H1 (cell line): Measurements from ENCODE around the gene OGFR. TPM values are rescaled to one million over a fixed set of nuclear protein-coding genes. Genes with fewer than 3 reads are reported as not detected.

Source experiments
- CHD7 ChIP-seq: fragments of 300-600 bp; sonication (generic); IDR thresholded peaks from 2 replicates; pipeline ENCODE4 v1.7.1; 2012; ENCODE audit warnings: low read length, moderate library complexity, mild to moderate bottlenecking, inconsistent platforms; ENCODE audit not compliant: insufficient replicate concordance
- EP300 ChIP-seq, 2 experiments: IDR thresholded peaks; 1 replicate in 1 of 2; 2 replicates in 1 of 2; pipeline ENCODE4 v1.6.1; 2011 to 2012; ENCODE audit warnings: low read depth in 2 of 2, low read length in 2 of 2, mild to moderate bottlenecking in 2 of 2, borderline replicate concordance in 1 of 2, inconsistent platforms in 1 of 2, moderate library complexity in 1 of 2
- FOSL1 ChIP-seq: IDR thresholded peaks from 2 replicates; pipeline ENCODE4 v1.6.1; 2011; ENCODE audit warnings: mild to moderate bottlenecking, low read depth, low read length, moderate library complexity; ENCODE audit not compliant: insufficient read depth
- HDAC6 ChIP-seq: IDR thresholded peaks from one replicate; pipeline ENCODE4 v1.7.1; 2012; ENCODE audit warnings: low read depth, mild to moderate bottlenecking, inconsistent platforms, low read length, moderate library complexity
- JUND ChIP-seq: IDR thresholded peaks from 2 replicates; pipeline ENCODE4 v1.6.1; 2011; ENCODE audit warnings: mild to moderate bottlenecking, improper control_type of control experiment, low read length
- KDM4A ChIP-seq: IDR thresholded peaks from one replicate; pipeline ENCODE4 v1.7.1; 2012; ENCODE audit warnings: low read depth, mild to moderate bottlenecking, moderate library complexity, low read length, inconsistent platforms; ENCODE audit not compliant: severe bottlenecking
- KDM5A ChIP-seq: fragments of 200-600 bp; IDR thresholded peaks from 2 replicates; pipeline ENCODE4 v1.7.1; 2012; ENCODE audit warnings: mild to moderate bottlenecking, low read length, inconsistent platforms, mixed read lengths
- MAFK ChIP-seq: IDR thresholded peaks from 2 replicates; pipeline ENCODE4 v1.6.1; 2012; ENCODE audit warnings: low read depth, mild to moderate bottlenecking, improper control_type of control experiment, low read length
- SUZ12 ChIP-seq: fragments of 200-600 bp; sonication (generic); IDR thresholded peaks from 2 replicates; pipeline ENCODE4 v1.6.1; 2012; ENCODE audit warnings: mild to moderate bottlenecking, inconsistent platforms, low read length, moderate library complexity, mixed read lengths
- TCF12 ChIP-seq: IDR thresholded peaks from 2 replicates; pipeline ENCODE4 v1.6.1; 2011; ENCODE audit warnings: low read depth, mild to moderate bottlenecking, low read length
- polyA plus RNA-seq, 7 experiments: library from polyadenylated mRNA; depleted of rRNA in 3 of 7; stranded (reverse) in 5 of 7; unstranded in 2 of 7; fragments of >200 nt in 5 of 7; fragments of 200-250 nt in 2 of 7; gene quantifications; 1 replicate in 5 of 7; 2 replicates in 1 of 7; 4 replicates in 1 of 7; pipeline versions ENCODE4 v1.2.1 to v1.2.3, GENCODE V29; 2011 to 2013; ENCODE audit warnings: missing spikeins in 2 of 7, mixed read lengths in 2 of 7
- total RNA-seq: library from RNA; stranded (reverse); fragmentation: NEBNext Ultra II Directional; extraction: Animal tissue kit (Norgen Biotek cat#: 25700); gene quantifications from 2 replicates; pipeline ENCODE4 v1.2.1, GENCODE V29; 2021

Gene OGFR
- total and polyA plus RNA-seq, 2 of the 8 experiments (the other 6 are each of a cell fraction or from before 2014, with no cell fraction given), result 13.9 to 25.1 TPM

- TF ChIP-seq KDM5A (no peak), SUZ12 (no peak; the same call in 1 of the 2 replicates), FOSL1 (no peak), EP300 (IDR thresholded peaks at IDR 0.05; ENCODE audit: borderline replicate concordance in 1 of 2, low read depth in 2 of 2, low read length in 2 of 2) (no peak), KDM4A (peak; percentile 64), JUND (no peak), MAFK (no peak), TCF12 (no peak), CHD7 (no peak), HDAC6 (no peak)
Observed at GRCh38 chr20:62795023-62795761, 9.4 kb upstream of the OGFR start (continued).
